ENCODE results near the gene PIK3R4. TPM values are rescaled to one million over a fixed set of nuclear protein-coding genes. Genes with fewer than 3 reads are reported as not detected.

PIK3R4 gene
- total RNA-seq, 2 donors from 2014 or later = 36.8 to 52.8 TPM

DNA sequence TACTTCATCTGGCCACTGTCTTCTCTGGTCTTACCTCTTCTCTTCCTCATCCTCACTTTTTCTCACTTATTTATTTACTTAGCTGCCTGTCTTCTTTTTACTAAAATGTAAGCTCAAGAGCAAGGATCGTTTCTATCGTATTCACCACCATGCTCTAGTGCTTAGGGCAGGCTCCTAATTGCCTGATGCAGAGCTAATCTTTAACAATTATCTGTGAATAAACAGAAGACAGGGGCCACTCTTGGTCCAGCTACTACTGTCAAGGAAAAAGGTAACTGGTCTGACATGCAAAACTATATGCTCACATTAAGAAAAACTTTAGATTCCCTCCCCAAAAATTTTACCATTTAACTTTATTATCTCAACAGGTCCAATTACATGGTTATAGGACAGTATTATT is 17.5 kb downstream of the PIK3R4 start:
- Histone ChIP-seq H3K27me3 (replicated peaks; ENCODE audit: insufficient read depth) (no peaks in the 10 kb centered on the region), H3K36me3 (no peaks in the 10 kb centered on the region), H3K4me1 (replicated peaks) (no peaks in the 10 kb centered on the region), H3K9me3 (no peaks in the 10 kb centered on the region), H3K4me3 (no peak overlapping the region), H3K27ac (no peak overlapping the region)
- intact Hi-C loops (cut with DNase I) = no loop called here
- 28% methylated on average over 2 of the region's 2 CpGs for WGBS
- no peak for DNase-seq (ENCODE audit: low spot score)
- TF ChIP-seq POLR2AphosphoS5 (IDR thresholded peaks at IDR 0.05) (no peak), POLR2A (IDR thresholded peaks at IDR 0.05) (no peak)
- TF ChIP-seq, protein P1, sequence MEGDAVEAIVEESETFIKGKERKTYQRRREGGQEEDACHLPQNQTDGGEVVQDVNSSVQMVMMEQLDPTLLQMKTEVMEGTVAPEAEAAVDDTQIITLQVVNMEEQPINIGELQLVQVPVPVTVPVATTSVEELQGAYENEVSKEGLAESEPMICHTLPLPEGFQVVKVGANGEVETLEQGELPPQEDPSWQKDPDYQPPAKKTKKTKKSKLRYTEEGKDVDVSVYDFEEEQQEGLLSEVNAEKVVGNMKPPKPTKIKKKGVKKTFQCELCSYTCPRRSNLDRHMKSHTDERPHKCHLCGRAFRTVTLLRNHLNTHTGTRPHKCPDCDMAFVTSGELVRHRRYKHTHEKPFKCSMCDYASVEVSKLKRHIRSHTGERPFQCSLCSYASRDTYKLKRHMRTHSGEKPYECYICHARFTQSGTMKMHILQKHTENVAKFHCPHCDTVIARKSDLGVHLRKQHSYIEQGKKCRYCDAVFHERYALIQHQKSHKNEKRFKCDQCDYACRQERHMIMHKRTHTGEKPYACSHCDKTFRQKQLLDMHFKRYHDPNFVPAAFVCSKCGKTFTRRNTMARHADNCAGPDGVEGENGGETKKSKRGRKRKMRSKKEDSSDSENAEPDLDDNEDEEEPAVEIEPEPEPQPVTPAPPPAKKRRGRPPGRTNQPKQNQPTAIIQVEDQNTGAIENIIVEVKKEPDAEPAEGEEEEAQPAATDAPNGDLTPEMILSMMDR (IDR thresholded peaks at IDR 0.05) = no peak

DNA sequence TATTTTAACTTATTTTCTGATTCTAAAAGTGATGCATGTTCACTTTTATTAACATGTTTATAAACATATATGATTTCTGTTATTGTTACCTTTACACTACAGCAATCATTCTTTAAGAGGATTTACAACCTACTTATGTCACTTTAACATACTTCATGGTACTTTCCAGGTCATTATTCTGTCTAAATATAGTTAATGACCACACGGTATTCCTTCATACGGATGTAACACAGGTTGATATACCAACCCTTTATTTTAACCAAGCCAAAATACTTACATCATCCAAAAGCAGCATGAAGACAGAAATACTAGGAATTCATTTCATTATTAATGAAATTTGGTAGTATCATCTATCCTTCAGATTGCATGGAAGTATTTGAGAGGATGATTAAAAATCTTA is 18.6 kb downstream of the PIK3R4 start:
- TF ChIP-seq POLR2A (IDR thresholded peaks at IDR 0.05) = no peak
- TF ChIP-seq, protein P1 (IDR thresholded peaks at IDR 0.05) = no peak
- TF ChIP-seq POLR2AphosphoS5 (IDR thresholded peaks at IDR 0.05) = no peak
- Histone ChIP-seq H3K4me1 (replicated peaks) (no peaks in the 10 kb centered on the region), H3K27ac (no peak overlapping the region), H3K9me3 (no peaks in the 10 kb centered on the region), H3K36me3 (no peaks in the 10 kb centered on the region), H3K27me3 (replicated peaks; ENCODE audit: insufficient read depth) (no peaks in the 10 kb centered on the region), H3K4me3 (no peak overlapping the region)
- intact Hi-C loops (cut with DNase I) = no loop called here
- DNase-seq (ENCODE audit: low spot score) = no peak
- 44% methylated on average over 2 of the region's 2 CpGs for WGBS

DNA sequence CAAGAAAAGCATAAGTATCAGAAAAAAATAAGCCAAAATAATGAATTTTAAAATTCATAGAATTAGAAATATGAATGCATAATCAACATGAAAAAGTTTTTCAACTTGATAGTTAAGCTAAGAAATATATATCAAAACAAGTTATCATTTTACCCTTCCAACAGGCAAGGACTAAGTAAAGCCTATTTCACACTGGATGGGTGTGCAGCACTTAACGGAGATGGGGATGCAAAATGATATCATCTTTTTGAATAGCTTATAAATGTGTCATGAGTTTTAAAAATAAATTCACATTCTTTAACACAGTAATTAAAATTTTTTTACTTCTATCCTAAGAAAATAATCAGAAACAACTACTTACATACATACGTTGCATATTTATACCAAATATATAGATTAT is 20.9 kb downstream of the PIK3R4 start:
- DNase-seq (ENCODE audit: low spot score) = no peak
- Histone ChIP-seq H3K9me3 (no peaks in the 10 kb centered on the region), H3K27me3 (replicated peaks; ENCODE audit: insufficient read depth) (no peaks in the 10 kb centered on the region), H3K27ac (no peak overlapping the region), H3K36me3 (no peaks in the 10 kb centered on the region), H3K4me1 (replicated peaks) (no peaks in the 10 kb centered on the region), H3K4me3 (no peak overlapping the region)
- WGBS = 85% methylated on average over 2 of the region's 2 CpGs
- intact Hi-C loops (cut with DNase I) = no loop called here
- TF ChIP-seq, protein P1 (IDR thresholded peaks at IDR 0.05) = no peak
- TF ChIP-seq POLR2A (IDR thresholded peaks at IDR 0.05) (no peak), POLR2AphosphoS5 (IDR thresholded peaks at IDR 0.05) (no peak)

DNA sequence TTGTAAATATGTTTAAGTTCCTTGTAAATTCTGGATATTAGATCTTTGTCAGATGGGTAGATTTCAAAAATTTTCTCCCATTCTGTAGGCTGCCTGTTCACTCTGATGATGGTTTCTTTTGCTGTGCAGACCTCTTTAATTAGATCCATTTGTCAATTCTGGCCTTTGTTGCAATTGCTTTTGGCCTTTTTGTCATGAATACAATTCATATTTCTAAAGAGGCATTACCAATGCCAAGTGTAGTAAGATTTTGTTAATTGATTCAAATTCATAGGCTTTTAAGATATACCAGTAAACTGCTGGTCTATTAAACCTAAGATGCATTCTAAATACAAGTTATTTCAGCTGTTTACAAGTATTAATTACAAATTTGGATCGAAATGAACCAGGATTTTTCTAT is 31.0 kb downstream of the PIK3R4 start:
- 98% methylated on average over 1 of the region's 1 CpG for WGBS
- Histone ChIP-seq H3K27me3 (replicated peaks; ENCODE audit: insufficient read depth) (no peaks in the 10 kb centered on the region), H3K9me3 (no peaks in the 10 kb centered on the region), H3K4me1 (replicated peaks) (no peaks in the 10 kb centered on the region), H3K4me3 (no peak overlapping the region), H3K36me3 (no peaks in the 10 kb centered on the region), H3K27ac (no peak overlapping the region)
- intact Hi-C loops (cut with DNase I) = no loop called here
- no peak for TF ChIP-seq POLR2AphosphoS5 (IDR thresholded peaks at IDR 0.05)
- no peak for TF ChIP-seq POLR2A (IDR thresholded peaks at IDR 0.05)
- TF ChIP-seq, protein P1 (IDR thresholded peaks at IDR 0.05) = no peak
- no peak for DNase-seq (ENCODE audit: low spot score)

DNA sequence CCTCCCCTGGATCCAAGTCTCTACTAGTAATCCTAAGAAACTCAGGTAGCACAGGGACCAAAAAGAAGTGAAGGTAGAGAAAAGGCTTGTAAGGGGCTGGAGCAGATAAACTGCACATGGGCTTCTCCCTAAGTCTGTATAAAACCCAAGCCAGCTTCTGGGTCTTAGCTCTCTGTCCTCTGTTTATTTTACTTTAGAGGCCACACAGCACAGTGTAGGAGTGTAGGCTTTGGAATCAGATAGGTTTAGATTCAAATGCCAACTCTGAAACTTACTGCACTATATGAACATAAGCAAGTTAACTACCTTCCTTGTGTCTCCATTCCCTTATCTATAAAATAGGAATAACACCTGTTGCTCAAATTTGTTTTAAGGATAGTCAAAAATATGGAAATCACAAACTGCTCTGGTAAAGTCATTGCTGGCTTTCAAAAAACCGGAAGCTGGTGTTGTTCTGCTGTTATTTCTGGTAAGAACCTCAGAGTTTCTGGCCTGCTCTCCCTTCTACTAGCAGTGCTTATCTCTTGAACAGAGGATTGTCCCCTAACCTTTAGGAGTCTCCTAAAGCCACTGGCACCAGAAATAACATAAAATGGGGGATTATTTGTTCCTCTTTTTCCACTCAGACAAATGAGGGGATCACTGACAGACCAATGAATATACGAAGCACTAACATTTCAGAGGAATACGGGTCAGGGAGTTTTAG is 33.8 kb downstream of the PIK3R4 start:
- DNase-seq (ENCODE audit: low spot score) = no peak
- TF ChIP-seq POLR2AphosphoS5 (IDR thresholded peaks at IDR 0.05) (no peak), POLR2A (IDR thresholded peaks at IDR 0.05) (no peak)
- TF ChIP-seq, protein P1 (IDR thresholded peaks at IDR 0.05) = no peak
- H3K36me3 ChIP-seq = no peaks in the 10 kb centered on the region

More for the DNA sequence above, 33.8 kb downstream of the PIK3R4 start:
- Histone ChIP-seq H3K4me1 (replicated peaks) (no peaks in the 10 kb centered on the region), H3K27me3 (replicated peaks; ENCODE audit: insufficient read depth) (no peaks in the 10 kb centered on the region), H3K9me3 (no peaks in the 10 kb centered on the region), H3K4me3 (no peak overlapping the region), H3K27ac (no peak overlapping the region)
- intact Hi-C loops (cut with DNase I) = no loop called here
- 85% methylated on average over 3 of the region's 3 CpGs for WGBS
